B cell (primary cell): ENCODE results near the gene FBXO24. TPM values are rescaled to one million over a fixed set of nuclear protein-coding genes. Genes with fewer than 3 reads are reported as not detected.

Experiments used
- ATAC-seq: fragments of 200-7000 bp; cut with Tn5 transposase; one replicate; pipeline ENCODE4 v1.10.0; 2021; ENCODE audit warnings: low read depth, mild to moderate bottlenecking, moderate number of reproducible peaks, moderate library complexity
- CTCF ChIA-PET: fragments of 350-600 bp; sonication (Branson Sonifier 250); formaldehyde crosslinking; loops from one replicate; lab custom pipeline; 2021; ENCODE audit warnings: antibody characterized with exemption, inconsistent platforms; lab: Charles Lee
- POLR2A ChIA-PET: fragments of 350-600 bp; sonication (Branson Sonifier 250); formaldehyde crosslinking; loops from one replicate; lab custom pipeline; 2021; ENCODE audit warnings: antibody characterized with exemption; lab: Charles Lee
- DNase-seq: peaks from one replicate; pipeline ENCODE4 v3.0.0; 2013
- H2AFZ ChIP-seq: 2 replicates; pipeline ENCODE4 v1.6.1; 2012; ENCODE audit warnings: mild to moderate bottlenecking, low read depth, low read length; ENCODE audit not compliant: insufficient read depth, poor library complexity, severe bottlenecking
- H3K27ac ChIP-seq, 2 donors: 1 replicate in 1 of 2; 2 replicates in 1 of 2; pipeline ENCODE4 v1.5.1; 2012 to 2013; ENCODE audit warnings: low read length in 2 of 2, mild to moderate bottlenecking in 2 of 2, moderate library complexity in 1 of 2
- H3K27me3 ChIP-seq, 4 experiments: fragments of 200-600 bp in 1 of 4; sonication (generic) in 1 of 4; replicated peaks in 1 of 4; 1 replicate in 2 of 4; 2 replicates in 2 of 4; pipeline versions ENCODE4 v1.6.1 to v1.7.0; 2013 to 2016; ENCODE audit warnings: low read length in 3 of 4, mild to moderate bottlenecking in 2 of 4, mixed read lengths in 1 of 4, moderate library complexity in 1 of 4; ENCODE audit not compliant: insufficient read depth in 4 of 4, control insufficient read depth in 3 of 4; ENCODE audit errors: control extremely low read depth in 1 of 4
- H3K36me3 ChIP-seq, 2 experiments: replicated peaks in 1 of 2; 1 replicate in 1 of 2; 2 replicates in 1 of 2; pipeline versions ENCODE4 v1.6.1 to v1.7.1; 2013; ENCODE audit warnings: low read length in 1 of 2; ENCODE audit not compliant: insufficient read depth in 2 of 2, control insufficient read depth in 1 of 2; ENCODE audit errors: control extremely low read depth in 1 of 2, extremely low read depth in 1 of 2
- H3K4me1 ChIP-seq, 2 donors: fragments of 200-600 bp in 1 of 2; sonication (generic) in 1 of 2; 1 replicate in 1 of 2; 2 replicates in 1 of 2; pipeline versions ENCODE4 v1.5.1 to v1.6.1; 2013 to 2017; ENCODE audit warnings: low read length in 2 of 2; ENCODE audit not compliant: control insufficient read depth in 2 of 2, insufficient read depth in 2 of 2
- H3K4me2 ChIP-seq: replicated peaks from 2 replicates; pipeline ENCODE3; 2012; ENCODE audit warnings: mild to moderate bottlenecking, low read depth, low read length; ENCODE audit not compliant: poor library complexity, severe bottlenecking
- H3K4me3 ChIP-seq, 5 experiments: fragments of 200-600 bp in 1 of 5; sonication (generic) in 1 of 5; 1 replicate in 3 of 5; 2 replicates in 2 of 5; pipeline versions ENCODE4 v1.5.1 to v1.7.0; 2011 to 2016; ENCODE audit warnings: low read length in 4 of 5, mild to moderate bottlenecking in 4 of 5, low read depth in 2 of 5, control low read depth in 1 of 5, moderate library complexity in 1 of 5; ENCODE audit not compliant: insufficient read depth in 1 of 5; ENCODE audit errors: control extremely low read depth in 1 of 5, extremely low read depth in 1 of 5
- H3K79me2 ChIP-seq: fragments of 200-600 bp; sonication (generic); one replicate; pipeline ENCODE4 v1.6.0; 2016; ENCODE audit warnings: low read length; ENCODE audit not compliant: control insufficient read depth, insufficient read depth
- H3K9ac ChIP-seq: fragments of 200-600 bp; sonication (generic); 2 replicates; pipeline ENCODE4 v1.6.1; 2017; ENCODE audit warnings: mild to moderate bottlenecking, low read length, moderate library complexity
- H3K9me3 ChIP-seq, 3 donors: one replicate each; pipeline versions ENCODE4 v1.6.1 to v1.7.1; 2013; ENCODE audit warnings: low read length in 2 of 3; ENCODE audit not compliant: control insufficient read depth in 2 of 3, insufficient read depth in 1 of 3; ENCODE audit errors: control extremely low read depth in 1 of 3
- H4K20me1 ChIP-seq: 2 replicates; pipeline ENCODE4 v1.6.0; 2012; ENCODE audit warnings: mild to moderate bottlenecking, low read length; ENCODE audit not compliant: insufficient read depth, control insufficient read depth, poor library complexity, severe bottlenecking
- H3K27ac Mint-ChIP-seq: one replicate; pipeline ENCODE4 v1.8.0; 2021; ENCODE audit warnings: mixed read lengths
- H3K27me3 Mint-ChIP-seq: one replicate; pipeline ENCODE4 v1.8.0; 2021; ENCODE audit warnings: mixed read lengths
- H3K4me1 Mint-ChIP-seq: one replicate; pipeline ENCODE4 v1.8.0; 2021; ENCODE audit warnings: mixed read lengths
- H3K4me3 Mint-ChIP-seq: one replicate; pipeline ENCODE4 v1.8.0; 2021; ENCODE audit warnings: mixed read lengths
- H3K9me3 Mint-ChIP-seq: one replicate; pipeline ENCODE4 v1.8.0; 2022; ENCODE audit warnings: mixed read lengths; ENCODE audit not compliant: insufficient read depth
- CTCF ChIP-seq: fragments of 200-600 bp; IDR thresholded peaks from one replicate; pipeline ENCODE4 v1.8.0; 2022; ENCODE audit warnings: antibody characterized with exemption, mild to moderate bottlenecking
- EZH2 ChIP-seq: IDR thresholded peaks from 2 replicates; pipeline ENCODE4 v1.6.1; 2012; ENCODE audit warnings: borderline replicate concordance, low read depth, mild to moderate bottlenecking, moderate library complexity, low read length; ENCODE audit not compliant: insufficient read depth, poor library complexity, severe bottlenecking
- WGBS: methylation state at CpG from one replicate; pipeline ENCODE4 v1.1.5; 2013; ENCODE audit warnings: missing lambda C conversion rate; ENCODE audit not compliant: insufficient coverage; 5-methylcytosine and 5-hydroxymethylcytosine counted together
- intact Hi-C: fragments of 100-400 bp; cut with micrococcal nuclease; formaldehyde crosslinking; loops from one replicate; pipeline ENCODE4 v1.10.0; 2022
- polyA plus RNA-seq: library from polyadenylated mRNA; depleted of rRNA; stranded (reverse); fragments of >200 nt; gene quantifications from 2 replicates; pipeline ENCODE4 v1.2.3, GENCODE V29; 2012
- total RNA-seq, 2 donors: library from RNA; stranded (reverse); fragments of 120-200 nt in 1 of 2; gene quantifications; 1 replicate in 1 of 2; 2 replicates in 1 of 2; pipeline versions ENCODE4 v1.2.3 to v1.2.4, GENCODE V29; 2013 to 2022

FBXO24 gene
- total and polyA plus RNA-seq, 2 donors (not counting 1 experiment from before 2014, with no cell fraction given) = 1.2 to 1.6 TPM

GRCh38 chr7:100626530-100627237 lies 40.6 kb downstream of the FBXO24 start:
- H3K4me1 Mint-ChIP-seq = peaks cover 11% of the 10 kb centered on the region
- Histone ChIP-seq H3K9me3 (no peaks in the 10 kb centered on the region), H3K9ac (peak overlapping the region; percentile 64), H3K79me2 (no peaks in the 10 kb centered on the region), H4K20me1 (no peaks in the 10 kb centered on the region), H2AFZ (peak overlapping the region; percentile 81), H3K36me3 (no peaks in the 10 kb centered on the region), H3K27me3 (no peaks in the 10 kb centered on the region), H3K4me1 (peaks cover 12 to 13% of the 10 kb centered on the region in 2 donors), H3K4me3 (peak overlapping the region in 4 of 5 experiments; percentile 21 to 53 (median 44)), H3K27ac (peak overlapping the region in 1 of 2 donors; percentile 55), H3K4me2 (peak overlapping the region; percentile 89)
- ChIA-PET CTCF (interaction anchor here (0.5 to 2.4 kb wide), 8 partner anchors 11 to 1241 kb away, joined by 3 to 7 read pairs (median 3); partner anchors contain the start of genes GNB2 and MOSPD3), POLR2A (interaction anchor here (0.6 to 1.4 kb wide), 2 partner anchors 14 to 264 kb away, joined by 3 to 10 read pairs; partner anchors contain the start of gene MOSPD3)
- 6% methylated on average over 29 of the region's 37 CpGs for WGBS
- no peaks in the 10 kb centered on the region for H3K27me3 Mint-ChIP-seq
- no peaks in the 10 kb centered on the region for H3K9me3 Mint-ChIP-seq
- H3K4me3 Mint-ChIP-seq = peak overlapping the region; percentile 80
- no peak for TF ChIP-seq CTCF
- TF ChIP-seq EZH2 = no peak
- peak; percentile 99 for ATAC-seq
- H3K27ac Mint-ChIP-seq = no peak overlapping the region
- intact Hi-C loops = loop anchor here (1.0 kb wide), 4 partner anchors 14 to 47 kb away; partner anchors contain the start of genes FBXO24, GNB2, LRCH4 and MOSPD3
- peak; percentile 83 for DNase-seq

- peak overlapping the region; percentile 81 for H2AFZ ChIP-seq
- DNase-seq (no peak), ATAC-seq (no peak)
- no peak overlapping the region for H3K27ac Mint-ChIP-seq
- no peaks in the 10 kb centered on the region for H3K27me3 Mint-ChIP-seq
- intact Hi-C loops = no loop called here
- H3K4me2 ChIP-seq = peak overlapping the region; percentile 89
- no peaks in the 10 kb centered on the region for H4K20me1 ChIP-seq
- TF ChIP-seq EZH2 = no peak
- no peak for TF ChIP-seq CTCF
- peak overlapping the region in 1 of 5 experiments; percentile 48 for H3K4me3 ChIP-seq
- no peaks in the 10 kb centered on the region for H3K79me2 ChIP-seq
- H3K27me3 ChIP-seq = no peaks in the 10 kb centered on the region
- H3K9me3 Mint-ChIP-seq = no peaks in the 10 kb centered on the region
- WGBS = 97% methylated on average over 19 of the region's 21 CpGs
- POLR2A ChIA-PET = interaction anchor here (0.6 to 1.4 kb wide), 2 partner anchors 15 to 265 kb away, joined by 3 to 10 read pairs; partner anchors contain the start of gene MOSPD3
- no peaks in the 10 kb centered on the region for H3K9me3 ChIP-seq
- CTCF ChIA-PET = interaction anchor here (0.5 to 2.4 kb wide), 5 partner anchors 10 to 1241 kb away, joined by 3 to 7 read pairs (median 3); partner anchors contain the start of gene MOSPD3
- peaks cover 12 to 13% of the 10 kb centered on the region in 2 donors for H3K4me1 ChIP-seq
- H3K27ac ChIP-seq = no peak overlapping the region
- H3K4me3 Mint-ChIP-seq = peak overlapping the region; percentile 80
- H3K36me3 ChIP-seq = no peaks in the 10 kb centered on the region
- peaks cover 12% of the 10 kb centered on the region for H3K4me1 Mint-ChIP-seq
- peak overlapping the region; percentile 64 for H3K9ac ChIP-seq
Measured at GRCh38 chr7:100627238-100627549, 41.1 kb downstream of the FBXO24 start.
